Pancreas (tissue), 10 donors: ENCODE measurements around the gene GP1BB. TPM values are rescaled to one million over a fixed set of nuclear protein-coding genes. Genes with fewer than 3 reads are reported as not detected.

ENCODE experiments used
- ATAC-seq, 4 donors: fragments of 200-7000 bp; cut with Tn5 transposase; one replicate each; pipeline versions ENCODE4 v1.8.0 to v1.9.1; 2020; ENCODE audit warnings: mild to moderate bottlenecking in 4 of 4, moderate library complexity in 4 of 4
- DNase-seq, 6 donors: peaks; one replicate each; pipeline ENCODE4 v3.0.0-alpha.2; 2020
- FAIRE-seq: peaks from 2 replicates; lab custom pipeline; 2012; peaks lifted over from hg19 to GRCh38; lab: Jason Lieb, UNC
- H3K27ac ChIP-seq, 4 donors: fragments of 200-600 bp; sonication (generic); 1 replicate in 3 of 4; 2 replicates in 1 of 4; pipeline versions ENCODE4 v1.5.0 to v1.8.0; 2020
- H3K27me3 ChIP-seq, 4 donors: fragments of 200-600 bp; one replicate each; pipeline ENCODE4 v1.8.0; 2021
- H3K36me3 ChIP-seq, 3 donors: fragments of 200-600 bp; sonication (generic) in 1 of 3; one replicate each; pipeline versions ENCODE4 v1.5.0 to v1.8.0; 2020 to 2021
- H3K4me1 ChIP-seq, 3 donors: fragments of 200-600 bp; one replicate each; pipeline ENCODE4 v1.8.0; 2021
- H3K4me3 ChIP-seq, 4 donors: fragments of 200-600 bp; sonication (generic) in 2 of 4; one replicate each; pipeline versions ENCODE4 v1.5.0 to v1.8.0; 2020 to 2021
- H3K9me3 ChIP-seq, 4 donors: fragments of 200-600 bp; one replicate each; pipeline ENCODE4 v1.8.0; 2021
- WGBS, 2 donors: extraction: QIAGEN DNeasy Blood & Tissue Kit; methylation state at CpG; one replicate each; pipeline ENCODE4 v1.1.7; 2013; 5-methylcytosine and 5-hydroxymethylcytosine counted together
- intact Hi-C, 3 donors: fragments of 100-400 bp; cut with DNase I; formaldehyde crosslinking; loops; one replicate each; pipeline versions ENCODE4 v1.11.1 to v1.14.2; 2022
- polyA plus RNA-seq, 2 donors: library from polyadenylated mRNA; stranded (reverse); fragments of 200-250 nt; gene quantifications; one replicate each; pipeline ENCODE4 v1.2.3, GENCODE V29; 2013
- total RNA-seq, 6 donors: library from RNA; stranded (reverse); fragmentation: NEBNext Ultra II Directional in 4 of 6; extraction: Animal tissue kit (Norgen Biotek cat#: 25700) in 4 of 6; gene quantifications; one replicate each; pipeline versions ENCODE4 v1.2.1 to v1.2.4, GENCODE V29; 2021 to 2023
- TF ChIP-seq, protein P1 (sequence below), 4 donors: fragments of 200-600 bp; sonication (generic) in 3 of 4; IDR thresholded peaks; one replicate each; pipeline versions ENCODE4 v1.5.0 to v1.8.0; 2021; ENCODE audit warnings: antibody characterized with exemption in 4 of 4
- donor health status: healthy with polysubstance abuse.
- donor health status: DM: no; HTN: no; CAD: no; lungs with moderate emphysema.
- donor health status: DM: no; HTN: no; CAD: no.
- donor health status: control.
- donor health status: control.
- donor health status: Bipolar disorder and iron deficiency.
- donor health status: DM: yes; HTN: yes; CAD: no.
- donor health status: DM: no; HTN: no; CAD: no.
- donor health status: DM: no; HTN: no; CAD: no.
- donor health status: DM: yes; HTN: yes; CAD: no.

Gene GP1BB
- total and polyA plus RNA-seq, 8 donors, result 1.2 to 21.2 (median 1.5) TPM; not detected in 2

DNA sequence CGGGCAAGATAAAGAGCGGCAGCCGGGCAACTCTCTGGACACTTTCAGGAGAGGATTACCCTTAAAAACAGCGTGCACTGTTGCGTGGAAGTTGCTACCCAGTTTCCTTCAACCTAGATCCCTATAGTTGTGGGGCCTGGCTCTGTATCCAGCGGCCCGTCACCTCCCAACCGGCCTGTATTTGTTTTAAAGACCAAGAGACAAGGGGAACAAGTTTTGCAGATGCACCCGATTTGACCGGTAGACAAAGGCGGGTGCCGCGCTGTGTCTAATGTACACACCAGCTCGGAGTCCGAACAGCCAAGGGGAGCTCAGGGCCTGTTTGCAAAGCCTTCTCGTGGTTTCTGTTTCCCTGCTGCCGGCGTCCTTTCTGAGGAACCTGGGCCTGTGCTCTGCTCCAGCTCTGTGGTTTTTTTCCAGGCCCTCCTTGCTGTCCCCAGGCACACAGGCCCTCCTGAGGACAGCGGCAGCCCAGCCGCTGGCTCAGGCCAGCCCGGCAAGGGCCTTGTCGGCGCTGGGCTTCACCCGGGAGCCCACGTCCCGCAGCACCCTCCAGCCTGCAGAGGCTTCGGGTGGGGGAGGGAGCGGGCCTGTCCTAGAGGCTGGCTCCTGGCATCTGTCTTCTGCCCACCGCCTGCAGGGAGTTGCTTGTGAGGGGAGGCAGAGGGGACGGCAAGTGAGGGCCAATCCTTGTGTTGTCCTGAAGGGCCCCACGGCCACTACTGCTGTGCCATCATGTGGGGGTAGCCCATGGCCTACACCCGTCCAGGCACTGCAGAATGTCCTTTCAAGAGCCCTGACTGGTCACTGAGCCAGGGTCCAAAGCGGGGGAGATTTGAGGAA, 38.6 kb downstream of the GP1BB start:
- Histone ChIP-seq H3K9me3 (no peaks in the 10 kb centered on the region), H3K27me3 (peaks cover 0 to 20% (median 10%) of the 10 kb centered on the region in 4 donors), H3K27ac (no peak overlapping the region), H3K36me3 (no peaks in the 10 kb centered on the region), H3K4me1 (peaks cover 0 to 6% (median 0%) of the 10 kb centered on the region in 3 donors), H3K4me3 (no peak overlapping the region)
- ATAC-seq (no peak), FAIRE-seq (no peak), DNase-seq (peak in 1 of 6 donors; percentile 57)
- TF ChIP-seq, protein P1, sequence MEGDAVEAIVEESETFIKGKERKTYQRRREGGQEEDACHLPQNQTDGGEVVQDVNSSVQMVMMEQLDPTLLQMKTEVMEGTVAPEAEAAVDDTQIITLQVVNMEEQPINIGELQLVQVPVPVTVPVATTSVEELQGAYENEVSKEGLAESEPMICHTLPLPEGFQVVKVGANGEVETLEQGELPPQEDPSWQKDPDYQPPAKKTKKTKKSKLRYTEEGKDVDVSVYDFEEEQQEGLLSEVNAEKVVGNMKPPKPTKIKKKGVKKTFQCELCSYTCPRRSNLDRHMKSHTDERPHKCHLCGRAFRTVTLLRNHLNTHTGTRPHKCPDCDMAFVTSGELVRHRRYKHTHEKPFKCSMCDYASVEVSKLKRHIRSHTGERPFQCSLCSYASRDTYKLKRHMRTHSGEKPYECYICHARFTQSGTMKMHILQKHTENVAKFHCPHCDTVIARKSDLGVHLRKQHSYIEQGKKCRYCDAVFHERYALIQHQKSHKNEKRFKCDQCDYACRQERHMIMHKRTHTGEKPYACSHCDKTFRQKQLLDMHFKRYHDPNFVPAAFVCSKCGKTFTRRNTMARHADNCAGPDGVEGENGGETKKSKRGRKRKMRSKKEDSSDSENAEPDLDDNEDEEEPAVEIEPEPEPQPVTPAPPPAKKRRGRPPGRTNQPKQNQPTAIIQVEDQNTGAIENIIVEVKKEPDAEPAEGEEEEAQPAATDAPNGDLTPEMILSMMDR (IDR thresholded peaks at IDR 0.05), result no peak
- intact Hi-C loops, result no loop called here
- 88 to 92% methylated on average over 33 of the region's 33 CpGs for WGBS, 2 donors

DNA sequence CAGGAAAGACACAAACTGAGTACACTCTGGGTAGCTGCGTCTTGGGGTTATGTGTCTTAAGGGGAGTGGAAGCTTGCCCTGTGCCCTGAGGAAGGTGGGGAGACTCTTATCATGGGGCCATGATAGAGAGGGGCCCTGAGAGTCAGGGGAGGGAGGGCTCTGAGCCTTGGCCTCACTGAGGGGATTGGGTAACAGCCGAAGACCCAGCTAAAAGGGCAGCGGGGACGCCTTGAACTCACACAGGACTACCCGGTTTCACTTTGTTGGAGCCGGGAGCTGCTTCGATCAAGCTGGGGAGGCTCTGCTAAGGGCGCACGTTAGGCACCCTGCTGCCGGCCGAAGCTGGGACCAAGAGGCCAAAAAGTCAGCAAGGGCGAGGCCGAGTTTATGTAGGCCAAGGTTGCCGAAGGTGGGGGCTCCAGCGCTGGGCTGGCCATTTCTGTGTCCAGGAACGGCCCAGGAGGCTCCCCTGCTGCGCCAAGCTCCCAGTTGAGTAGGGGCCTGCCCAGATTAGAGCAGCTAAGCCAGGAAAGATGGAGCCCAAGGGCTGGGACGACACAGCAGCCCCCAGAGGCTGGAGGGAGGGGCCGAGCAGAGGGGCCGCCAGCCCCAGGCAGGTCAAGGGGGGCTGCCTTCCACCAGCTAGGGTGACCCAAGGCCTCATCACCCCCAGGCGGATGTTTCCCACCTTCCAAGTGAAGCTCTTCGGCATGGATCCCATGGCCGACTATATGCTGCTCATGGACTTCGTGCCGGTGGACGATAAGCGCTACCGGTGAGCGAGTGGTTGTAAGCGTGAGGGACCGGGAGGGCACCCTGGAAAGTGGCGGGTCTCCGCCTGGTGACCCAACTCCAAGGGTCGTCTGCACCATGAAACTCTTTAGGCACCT, 39.5 kb downstream of the GP1BB start:
- ATAC-seq, result no peak
- intact Hi-C loops, result no loop called here
- Histone ChIP-seq H3K27me3 (peaks cover 0 to 29% (median 12%) of the 10 kb centered on the region in 4 donors), H3K36me3 (no peaks in the 10 kb centered on the region), H3K9me3 (no peaks in the 10 kb centered on the region), H3K27ac (no peak overlapping the region), H3K4me3 (no peak overlapping the region), H3K4me1 (peaks cover 0 to 5% (median 0%) of the 10 kb centered on the region in 3 donors)
- WGBS, 2 donors, result 76 to 84% methylated on average over 34 of the region's 34 CpGs
- TF ChIP-seq, protein P1 (IDR thresholded peaks at IDR 0.05), result no peak
- peak in 1 of 6 donors; percentile 49 for DNase-seq
- FAIRE-seq, result no peak

DNA sequence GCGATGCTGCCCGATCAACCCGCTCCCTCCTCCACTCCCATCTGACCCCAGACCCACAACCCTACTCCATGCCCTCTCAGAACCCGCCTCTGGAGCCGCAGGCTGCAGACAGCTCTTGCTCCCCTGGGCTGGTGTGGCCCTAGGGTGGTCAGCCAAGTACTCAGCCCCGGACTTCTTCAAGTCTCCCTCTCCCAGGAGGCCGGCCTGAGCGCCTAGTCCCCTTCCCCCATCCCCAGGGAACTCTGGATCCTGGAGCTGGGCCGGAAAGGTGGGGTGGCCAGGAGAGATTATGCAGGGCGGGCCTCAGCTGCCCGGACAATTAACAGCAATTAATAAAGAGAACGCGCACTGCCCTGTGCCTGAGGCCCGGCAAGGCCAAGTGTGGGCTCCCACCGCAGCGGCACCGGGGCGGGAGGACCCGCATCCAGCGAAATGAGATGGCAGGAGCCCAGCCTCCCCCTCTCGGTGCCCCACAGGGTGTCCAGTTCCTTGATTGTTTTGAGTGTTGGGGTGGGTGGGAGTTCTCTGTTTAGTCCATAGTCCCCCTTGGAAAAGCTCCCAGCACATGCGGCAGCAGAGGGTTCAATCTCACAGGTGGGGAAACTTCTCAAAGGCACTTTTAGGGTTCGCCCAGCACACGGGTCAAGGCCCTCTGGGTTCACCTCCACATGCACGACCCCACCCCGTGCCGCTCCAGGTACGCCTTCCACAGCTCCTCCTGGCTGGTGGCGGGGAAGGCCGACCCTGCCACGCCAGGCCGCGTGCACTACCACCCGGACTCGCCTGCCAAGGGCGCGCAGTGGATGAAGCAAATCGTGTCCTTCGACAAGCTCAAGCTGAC, 40.3 kb downstream of the GP1BB start:
- DNase-seq (peak in 1 of 6 donors; percentile 65), ATAC-seq (no peak), FAIRE-seq (no peak)
- H3K4me1 ChIP-seq, result peaks cover 0 to 5% (median 0%) of the 10 kb centered on the region in 3 donors
- no peak overlapping the region for H3K27ac ChIP-seq
- 54 to 56% methylated on average over 38 to 39 of the region's 39 CpGs for WGBS, 2 donors
- H3K36me3 ChIP-seq, result no peaks in the 10 kb centered on the region
- no peaks in the 10 kb centered on the region for H3K9me3 ChIP-seq
- no peak overlapping the region for H3K4me3 ChIP-seq
- intact Hi-C loops, result no loop called here
- peaks cover 0 to 37% (median 16%) of the 10 kb centered on the region in 4 donors for H3K27me3 ChIP-seq
- TF ChIP-seq, protein P1 (IDR thresholded peaks at IDR 0.05), result no peak

DNA sequence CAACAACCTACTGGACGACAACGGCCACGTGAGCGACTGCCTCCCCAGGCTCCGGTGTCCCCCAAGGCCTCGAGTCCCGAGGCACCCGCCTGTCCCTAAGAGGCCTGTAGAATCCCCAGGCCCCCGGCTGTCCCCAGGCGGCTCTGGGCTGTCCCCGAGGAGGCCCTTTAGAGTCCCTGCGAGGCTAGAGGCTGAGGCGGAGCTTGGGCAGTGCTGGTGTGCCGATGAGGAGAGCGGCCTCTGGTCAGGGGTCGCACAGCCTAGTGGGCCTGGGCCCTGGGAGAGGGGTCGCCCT, 40.9 kb downstream of the GP1BB start:
- no peaks in the 10 kb centered on the region for H3K36me3 ChIP-seq
- 57 to 76% methylated on average over 14 to 17 of the region's 17 CpGs for WGBS, 2 donors
- ATAC-seq (no peak), DNase-seq (peak in 1 of 6 donors; percentile 50), FAIRE-seq (no peak)
- intact Hi-C loops, result no loop called here
- no peak overlapping the region for H3K27ac ChIP-seq
- H3K27me3 ChIP-seq, result peaks cover 0 to 40% (median 16%) of the 10 kb centered on the region in 4 donors
- H3K9me3 ChIP-seq, result no peaks in the 10 kb centered on the region
- H3K4me3 ChIP-seq, result no peak overlapping the region
- H3K4me1 ChIP-seq, result peaks cover 0 to 5% (median 0%) of the 10 kb centered on the region in 3 donors
- TF ChIP-seq, protein P1 (IDR thresholded peaks at IDR 0.05), result no peak
